ENCODE data around the gene NEU1.

Gene NEU1

DNA sequence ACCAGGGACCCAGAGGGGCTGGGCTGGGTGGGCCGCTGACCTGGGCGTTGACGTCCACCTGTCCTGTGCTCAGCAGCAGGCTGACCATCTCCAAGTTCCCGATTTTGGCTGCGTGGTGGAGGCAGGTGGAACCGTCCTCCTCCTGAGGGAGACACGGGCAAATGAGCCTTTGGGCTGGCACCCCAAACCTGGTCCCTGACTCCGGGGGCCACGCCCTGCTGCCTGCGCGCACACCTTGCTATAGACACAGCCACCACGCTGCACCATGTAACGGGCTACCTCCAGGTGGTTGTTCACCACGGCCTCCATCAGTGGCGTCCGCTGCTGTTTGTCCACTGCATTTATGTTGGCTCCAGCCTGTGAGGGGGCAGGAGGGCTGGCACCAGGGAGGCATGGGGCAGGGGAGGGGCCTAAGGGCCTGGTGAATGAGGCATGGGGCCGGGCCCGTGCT, 23.9 kb upstream of the NEU1 start:
- peaks cover 0 to 40% (median 5%) of the 10 kb centered on the region in 11 experiments; a peak in 8 of 22 replicates for H4K20me1 ChIP-seq
- H3K36me3 ChIP-seq: peaks cover 86 to 99% (median 96%) of the 10 kb centered on the region in 11 experiments
- H3K9ac ChIP-seq: no peak overlapping the region
- no peak for TF ChIP-seq Cebpa-rat (IDR thresholded peaks at IDR 0.05)
- no peak overlapping the region for H3K4me3 ChIP-seq
- no peak overlapping the region for H3K4me2 ChIP-seq
- H3K4me1 ChIP-seq: no peaks in the 10 kb centered on the region
- no peak overlapping the region for H3K27ac ChIP-seq
- H3K9me3 ChIP-seq (replicated peaks in 1 of 11): no peaks in the 10 kb centered on the region
- no peaks in the 10 kb centered on the region for H3K27me3 ChIP-seq

GRCh38 chr6:31884528-31885035, 22.0 kb upstream of the NEU1 start:
- Histone ChIP-seq H3K27me3 (no peaks in the 10 kb centered on the region), H3K9me3 (replicated peaks in 1 of 11) (no peaks in the 10 kb centered on the region), H3K4me1 (no peaks in the 10 kb centered on the region), H3K4me2 (no peak overlapping the region), H3K4me3 (no peak overlapping the region), H3K27ac (no peak overlapping the region), H4K20me1 (peaks cover 0 to 48% (median 5%) of the 10 kb centered on the region in 11 experiments; a peak in 8 of 22 replicates), H3K9ac (0 out of 22 replicates have a peak overlapping the region, but pooled peaks of 1 of the 11 experiments have one; percentile 18), H3K36me3 (peaks cover 93 to 100% (median 99%) of the 10 kb centered on the region in 11 experiments)
- no peak for TF ChIP-seq Cebpa-rat (IDR thresholded peaks at IDR 0.05)

DNA sequence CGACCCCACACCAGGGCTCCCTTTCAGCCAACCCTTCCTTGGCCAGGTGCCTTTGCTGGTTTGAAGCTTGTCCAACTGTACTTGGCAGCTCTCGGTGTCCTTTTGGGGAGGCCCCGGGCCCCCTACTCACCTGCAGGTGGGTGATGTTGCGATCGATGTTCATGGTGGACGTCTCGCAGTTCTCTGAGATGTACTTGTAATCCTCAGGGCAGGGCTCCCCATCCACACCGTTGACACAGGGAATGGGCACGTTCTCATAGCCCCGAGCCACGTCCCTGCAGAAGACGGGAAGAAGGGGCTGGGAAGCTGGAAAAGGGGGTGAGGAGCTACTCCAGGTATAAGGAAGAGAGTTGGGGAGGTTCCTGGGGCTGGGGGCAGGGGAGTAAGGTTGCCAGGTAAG, 21.1 kb upstream of the NEU1 start:
- Histone ChIP-seq H3K27me3 (no peaks in the 10 kb centered on the region), H3K4me2 (no peak overlapping the region), H4K20me1 (peaks cover 0 to 41% (median 5%) of the 10 kb centered on the region in 11 experiments; a peak in 8 of 22 replicates), H3K27ac (no peak overlapping the region), H3K4me3 (no peak overlapping the region), H3K9me3 (replicated peaks in 1 of 11) (no peaks in the 10 kb centered on the region), H3K9ac (no peak overlapping the region), H3K4me1 (no peaks in the 10 kb centered on the region), H3K36me3 (peaks cover 87 to 96% (median 94%) of the 10 kb centered on the region in 11 experiments)
- TF ChIP-seq Cebpa-rat (IDR thresholded peaks at IDR 0.05): no peak

GRCh38 chr6:31882344-31882743, 19.7 kb upstream of the NEU1 start:
- H3K9me3 ChIP-seq (replicated peaks in 1 of 11): no peaks in the 10 kb centered on the region
- H3K4me1 ChIP-seq: peaks cover 0 to 4% (median 0%) of the 10 kb centered on the region in 10 experiments; a peak in 1 of 20 replicates
- H3K4me3 ChIP-seq: no peak overlapping the region
- H4K20me1 ChIP-seq: peaks cover 0 to 32% (median 0%) of the 10 kb centered on the region in 11 experiments; a peak in 4 of 22 replicates
- H3K27me3 ChIP-seq: no peaks in the 10 kb centered on the region
- H3K4me2 ChIP-seq: no peak overlapping the region
- no peak overlapping the region for H3K27ac ChIP-seq
- no peak for TF ChIP-seq Cebpa-rat (IDR thresholded peaks at IDR 0.05)
- peaks cover 74 to 83% (median 81%) of the 10 kb centered on the region in 11 experiments for H3K36me3 ChIP-seq
- H3K9ac ChIP-seq: no peak overlapping the region

GRCh38 chr6:31881136-31881859, 18.7 kb upstream of the NEU1 start:
- Histone ChIP-seq H4K20me1 (peaks cover 0 to 21% (median 0%) of the 10 kb centered on the region in 11 experiments; a peak in 3 of 22 replicates), H3K27ac (no peak overlapping the region), H3K27me3 (no peaks in the 10 kb centered on the region), H3K4me3 (no peak overlapping the region), H3K36me3 (peaks cover 64 to 72% (median 71%) of the 10 kb centered on the region in 11 experiments), H3K4me1 (peaks cover 0 to 4% (median 0%) of the 10 kb centered on the region in 10 experiments; a peak in 1 of 20 replicates), H3K9ac (no peak overlapping the region), H3K4me2 (no peak overlapping the region), H3K9me3 (replicated peaks in 1 of 11) (no peaks in the 10 kb centered on the region)
- no peak for TF ChIP-seq Cebpa-rat (IDR thresholded peaks at IDR 0.05)

DNA sequence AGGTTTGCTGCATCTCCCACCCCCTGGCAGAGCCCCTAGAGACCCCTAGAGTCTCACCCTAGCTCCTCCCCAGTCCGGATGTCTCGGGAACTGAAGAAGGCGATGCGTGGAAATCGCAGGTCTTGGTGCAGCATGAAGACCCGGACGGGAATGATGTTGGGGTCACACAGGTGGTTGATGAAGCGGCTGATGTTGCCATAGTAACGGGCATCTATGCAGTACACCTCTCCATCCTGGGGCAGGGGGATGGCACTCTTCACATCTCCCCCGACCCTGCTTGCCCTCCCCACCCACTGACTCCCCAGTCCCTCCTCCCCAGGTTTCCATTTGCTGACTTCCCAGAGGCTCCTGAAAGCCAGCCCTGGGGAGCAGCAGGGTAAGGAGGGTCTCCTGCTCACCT, 18.0 kb upstream of the NEU1 start:
- H3K4me1 ChIP-seq: peaks cover 0 to 4% (median 0%) of the 10 kb centered on the region in 10 experiments; a peak in 1 of 20 replicates
- H3K36me3 ChIP-seq: peaks cover 57 to 66% (median 64%) of the 10 kb centered on the region in 11 experiments
- H3K4me3 ChIP-seq: no peak overlapping the region
- no peaks in the 10 kb centered on the region for H3K9me3 ChIP-seq (replicated peaks in 1 of 11)
- no peak overlapping the region for H3K27ac ChIP-seq
- H3K9ac ChIP-seq: no peak overlapping the region
- no peak overlapping the region for H3K4me2 ChIP-seq
- peaks cover 0 to 21% (median 0%) of the 10 kb centered on the region in 11 experiments; a peak in 3 of 22 replicates for H4K20me1 ChIP-seq
- H3K27me3 ChIP-seq: no peaks in the 10 kb centered on the region
- TF ChIP-seq Cebpa-rat (IDR thresholded peaks at IDR 0.05): no peak

DNA sequence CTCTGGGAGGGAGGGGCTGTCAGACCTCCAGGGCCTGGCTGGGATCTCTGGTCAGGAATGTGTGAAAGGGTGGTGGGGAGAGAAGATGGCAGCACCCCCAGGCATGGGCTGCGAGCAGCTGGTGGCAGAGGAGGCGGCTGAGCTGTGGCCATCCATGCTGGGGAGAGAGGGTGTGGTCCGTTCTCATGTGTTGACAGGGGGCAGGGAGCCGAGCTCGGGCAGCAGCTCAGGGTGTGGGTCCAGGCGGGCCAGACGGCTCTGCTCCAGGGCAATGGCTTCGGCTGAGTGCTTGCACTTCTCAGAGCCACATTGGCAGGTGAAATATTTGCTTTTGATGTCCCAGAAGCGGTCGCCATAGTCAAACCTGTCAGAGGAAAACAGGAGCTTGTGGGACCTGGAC, 17.3 kb upstream of the NEU1 start:
- H3K27me3 ChIP-seq: no peaks in the 10 kb centered on the region
- peaks cover 50 to 59% (median 57%) of the 10 kb centered on the region in 11 experiments for H3K36me3 ChIP-seq
- no peak for TF ChIP-seq Cebpa-rat (IDR thresholded peaks at IDR 0.05)
- peaks cover 0 to 6% (median 0%) of the 10 kb centered on the region in 10 experiments; a peak in 4 of 20 replicates for H3K4me1 ChIP-seq
- H4K20me1 ChIP-seq: peaks cover 0 to 21% (median 0%) of the 10 kb centered on the region in 11 experiments; a peak in 3 of 22 replicates
- H3K9me3 ChIP-seq (replicated peaks in 1 of 11): no peaks in the 10 kb centered on the region
- H3K4me2 ChIP-seq: no peak overlapping the region
- H3K27ac ChIP-seq: no peak overlapping the region
- H3K9ac ChIP-seq: no peak overlapping the region
- H3K4me3 ChIP-seq: no peak overlapping the region

GRCh38 chr6:31879143-31879542, 16.5 kb upstream of the NEU1 start:
- no peaks in the 10 kb centered on the region for H3K27me3 ChIP-seq

GRCh38 chr6:31878726-31879125, 16.1 kb upstream of the NEU1 start, which contains the start of gene SLC44A4:
TSS of gene SLC44A4 (minus strand) at chr6:31878997. CDS start at chr6:31878980, 17 bp downstream.
- Histone ChIP-seq H3K4me1 (peaks cover 0 to 13% (median 3%) of the 10 kb centered on the region in 10 experiments; a peak in 8 of 20 replicates), H4K20me1 (peaks cover 0 to 21% (median 0%) of the 10 kb centered on the region in 11 experiments; a peak in 3 of 22 replicates), H3K4me3 (no peak within 1 kb of the TSS), H3K36me3 (peaks cover 41 to 47% (median 45%) of the 10 kb centered on the region in 11 experiments), H3K9ac (peak within 1 kb of the TSS in 4 of 11 experiments; percentile 2 to 23 (median 10); a peak in 4 of 22 replicates), H3K27me3 (no peaks in the 10 kb centered on the region), H3K9me3 (replicated peaks in 1 of 11) (no peaks in the 10 kb centered on the region), H3K4me2 (no peak within 1 kb of the TSS), H3K27ac (no peak within 1 kb of the TSS; a peak in 1 of 22 replicates)
- no peak for TF ChIP-seq Cebpa-rat (IDR thresholded peaks at IDR 0.05)

More at GRCh38 chr6:31879143-31879542, 16.5 kb upstream of the NEU1 start:
- H4K20me1 ChIP-seq: peaks cover 0 to 21% (median 0%) of the 10 kb centered on the region in 11 experiments; a peak in 3 of 22 replicates
- no peak overlapping the region for H3K9ac ChIP-seq
- peaks cover 0 to 11% (median 2%) of the 10 kb centered on the region in 10 experiments; a peak in 8 of 20 replicates for H3K4me1 ChIP-seq
- no peaks in the 10 kb centered on the region for H3K9me3 ChIP-seq (replicated peaks in 1 of 11)
- H3K4me2 ChIP-seq: no peak overlapping the region
- H3K27ac ChIP-seq: no peak overlapping the region
- peaks cover 43 to 51% (median 49%) of the 10 kb centered on the region in 11 experiments for H3K36me3 ChIP-seq
- no peak for TF ChIP-seq Cebpa-rat (IDR thresholded peaks at IDR 0.05)
- H3K4me3 ChIP-seq: no peak overlapping the region

All from BLaER1 treated with 17β-estradiol and CSF1 and Interleukin-3, amounts not matched to agents 10 nM and 100 nM (cell line).